HG03175 (cell line): Measurements from ENCODE around the gene TMCO5A.
"Not testable (repeated sequence)": the region's sequence is repeated elsewhere in the genome, so short reads cannot be mapped to it uniquely, and the experiment has no call there.

Source experiments
- ATAC-seq: cut with Tn5 transposase; IDR thresholded peaks from one replicate; pipeline ENCODE4 v1.9.1; 2021; ENCODE audit warnings: mild to moderate bottlenecking, moderate library complexity; ENCODE audit not compliant: unreplicated experiment

TMCO5A gene

GRCh38 chr15:37934340-37934739 lies at the start of gene TMCO5A:
TSS of gene TMCO5A (plus strand) at chr15:37934640. CDS start at chr15:37936324, 1,684 bp downstream.
- ATAC-seq = no peak

- no peak for ATAC-seq
These were observed 48.8 kb upstream of the TMCO5A start for GRCh38 chr15:37885651-37886050.

GRCh38 chr15:37888356-37888755 lies 46.1 kb upstream of the TMCO5A start:
- no peak for ATAC-seq

- ATAC-seq = no peak
These were observed 42.6 kb upstream of the TMCO5A start for GRCh38 chr15:37891766-37892368.

- no peak for ATAC-seq
These were observed 41.1 kb upstream of the TMCO5A start for GRCh38 chr15:37893309-37893708.

- ATAC-seq = no peak
These were observed 36.1 kb upstream of the TMCO5A start for GRCh38 chr15:37898362-37898761.

GRCh38 chr15:37900326-37901221 lies 33.9 kb upstream of the TMCO5A start:
- ATAC-seq = no peak

- no peak for ATAC-seq
These were observed 32.3 kb upstream of the TMCO5A start for GRCh38 chr15:37902126-37902525.

- ATAC-seq = no peak
These were observed 30.4 kb upstream of the TMCO5A start for GRCh38 chr15:37903919-37904625.

- ATAC-seq = no peak
These were observed 27.3 kb upstream of the TMCO5A start for GRCh38 chr15:37907136-37907535.

GRCh38 chr15:37921527-37922385 lies 12.7 kb upstream of the TMCO5A start:
- no peak for ATAC-seq

- no peak for ATAC-seq
These were observed 8.3 kb upstream of the TMCO5A start for GRCh38 chr15:37926136-37926535.

GRCh38 chr15:37929238-37929637 lies 5.2 kb upstream of the TMCO5A start:
- ATAC-seq = no peak

- no peak for ATAC-seq
These were observed 3.1 kb upstream of the TMCO5A start for GRCh38 chr15:37931321-37931720.

GRCh38 chr15:37931868-37932267 lies 2.6 kb upstream of the TMCO5A start:
- ATAC-seq = no peak

- no peak for ATAC-seq
These were observed 1.9 kb upstream of the TMCO5A start for GRCh38 chr15:37932549-37932948.

GRCh38 chr15:37933666-37934065 lies 774 bp upstream of the TMCO5A start:
- no peak for ATAC-seq

- no peak for ATAC-seq
These were observed 6.4 kb downstream of the TMCO5A start for GRCh38 chr15:37940876-37941275.

GRCh38 chr15:37941779-37942178 lies 7.3 kb downstream of the TMCO5A start:
- no peak for ATAC-seq

- ATAC-seq = no peak
These were observed 17.6 kb downstream of the TMCO5A start for GRCh38 chr15:37951999-37952398.

GRCh38 chr15:37960742-37961141 lies 26.3 kb downstream of the TMCO5A start:
- not testable (repeated sequence) for ATAC-seq
